HG03520 (cell line): ENCODE results near the gene SLC12A6.
A peak's percentile ranks its signal among the peaks of the same experiment; 100 is the strongest.
"Not testable (repeated sequence)": the region's sequence is repeated elsewhere in the genome, so short reads cannot be mapped to it uniquely, and the experiment has no call there.

Experiments
- ATAC-seq: cut with Tn5 transposase; IDR thresholded peaks from one replicate; pipeline ENCODE4 v1.9.1; 2021; ENCODE audit warnings: mild to moderate bottlenecking, moderate library complexity; ENCODE audit not compliant: unreplicated experiment

SLC12A6 gene

DNA sequence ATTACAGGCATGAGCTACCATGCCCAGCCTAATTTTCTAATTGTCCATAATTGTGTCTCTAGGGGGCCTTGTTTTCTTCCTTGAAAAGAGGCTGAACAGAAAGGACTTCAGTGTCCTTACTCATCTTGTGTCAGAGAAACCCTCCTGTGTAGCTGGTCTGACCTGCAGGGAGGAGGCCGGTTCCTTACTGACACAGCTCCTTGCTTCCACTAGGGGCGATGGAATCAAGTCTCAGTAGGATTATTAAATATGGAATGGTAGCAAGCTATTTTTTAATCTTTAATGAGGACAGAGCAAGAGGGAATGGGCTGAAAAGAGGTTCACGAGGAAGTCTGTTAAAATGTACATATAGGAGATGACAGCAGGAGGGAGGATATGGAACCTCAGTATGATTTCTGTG is 20.8 kb upstream of the SLC12A6 start:
- ATAC-seq, result no peak

- ATAC-seq, result no peak
These were observed 20.1 kb upstream of the SLC12A6 start for GRCh38 chr15:34357653-34358052.

DNA sequence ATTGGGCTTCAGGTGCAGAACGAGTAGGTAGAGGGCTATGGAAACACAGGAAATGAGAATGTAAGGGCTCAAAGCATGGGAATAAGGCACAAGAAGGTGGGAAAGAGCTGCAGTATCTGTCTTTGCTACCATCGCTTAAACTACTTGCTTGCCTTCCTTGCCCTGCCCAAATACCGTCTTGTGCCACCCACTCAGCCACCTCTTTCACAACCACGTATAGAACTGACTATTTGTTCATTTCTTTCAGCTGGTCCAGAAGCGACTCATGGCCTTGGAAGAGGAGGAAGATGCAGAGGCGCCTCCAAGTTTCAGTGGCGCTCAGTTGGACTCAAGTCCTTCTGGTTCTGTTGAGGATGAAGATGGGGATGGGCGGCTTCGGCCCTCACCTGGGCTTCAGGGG is 17.7 kb upstream of the SLC12A6 start:
- no peak for ATAC-seq

DNA sequence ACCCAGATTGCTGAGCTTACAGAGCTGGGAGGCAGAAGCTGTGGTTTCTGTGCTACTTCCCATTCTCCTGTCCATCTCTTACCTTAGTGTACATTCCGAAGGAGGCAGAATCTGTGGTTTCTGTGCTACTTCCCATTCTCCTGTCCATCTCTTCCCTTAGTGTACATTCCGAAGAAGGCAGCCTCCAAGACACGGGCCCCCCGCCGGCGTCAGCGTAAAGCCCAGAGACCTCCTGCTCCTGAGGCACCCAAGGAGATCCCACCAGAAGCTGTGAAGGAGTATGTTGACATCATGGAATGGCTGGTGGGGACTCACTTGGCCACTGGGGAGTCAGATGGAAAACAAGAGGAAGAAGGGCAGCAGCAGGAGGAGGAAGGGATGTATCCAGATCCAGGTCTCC is 16.7 kb upstream of the SLC12A6 start:
- ATAC-seq, result no peak

DNA sequence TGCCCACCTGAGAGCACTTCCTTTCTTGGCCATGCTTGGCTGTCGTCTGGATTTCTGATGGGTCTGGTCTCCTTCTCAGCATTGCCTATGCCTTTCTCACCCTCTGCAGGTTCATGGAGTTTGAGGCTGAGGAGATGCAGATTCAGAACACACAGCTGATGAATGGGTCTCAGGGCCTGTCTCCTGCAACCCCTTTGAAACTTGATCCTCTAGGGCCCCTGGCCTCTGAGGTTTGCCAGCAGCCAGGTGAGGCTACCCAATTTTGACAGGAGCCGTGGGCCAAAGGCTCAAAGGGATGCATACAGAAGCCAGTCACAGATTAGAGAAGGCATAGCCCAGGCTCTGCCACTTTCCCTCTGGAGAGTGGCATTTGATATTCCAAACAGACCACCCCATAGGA is 16.0 kb upstream of the SLC12A6 start:
- ATAC-seq, result no peak

DNA sequence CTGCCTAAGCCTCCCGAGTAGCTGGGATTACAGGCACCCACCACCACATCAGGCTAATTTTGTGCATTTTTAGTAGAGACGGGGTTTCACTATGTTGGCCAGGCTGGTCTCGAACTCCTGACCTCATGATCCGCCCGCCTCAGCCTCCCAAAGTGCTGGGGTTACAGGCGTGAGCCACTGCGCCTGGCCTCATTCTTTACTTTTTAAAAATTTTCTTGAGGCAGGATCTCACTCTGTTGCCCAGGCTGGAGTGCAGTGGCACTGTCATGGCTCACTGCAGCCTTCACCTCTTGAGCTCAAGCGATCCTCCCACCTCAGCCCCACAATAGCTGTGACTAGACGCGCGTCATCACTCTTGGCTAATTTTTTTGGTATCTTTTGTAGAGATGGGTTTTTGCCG is 15.4 kb upstream of the SLC12A6 start:
- ATAC-seq, result not testable (repeated sequence)

DNA sequence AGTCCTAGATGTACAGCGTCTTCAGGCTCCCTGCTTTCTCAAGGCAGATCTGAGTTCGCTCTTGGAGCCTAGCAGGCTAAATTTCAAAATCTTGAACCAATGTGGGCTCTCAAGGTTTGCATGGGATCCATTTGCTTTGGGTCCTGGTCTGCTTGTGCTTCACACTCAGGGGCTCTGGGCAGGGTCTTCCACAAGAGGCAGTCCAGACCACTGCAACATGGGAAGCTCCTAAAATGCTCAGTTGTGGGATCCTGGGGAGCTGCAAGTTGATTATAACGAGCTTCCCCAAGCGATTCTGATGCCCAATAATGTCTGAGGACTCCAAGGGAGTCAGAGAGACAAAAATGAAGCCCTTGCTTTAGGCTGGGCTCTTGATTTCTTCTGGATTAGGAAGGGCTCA is 12.2 kb upstream of the SLC12A6 start:
- no peak for ATAC-seq

GRCh38 chr15:34348735-34349300 is 11.2 kb upstream of the SLC12A6 start:
- ATAC-seq, result no peak

GRCh38 chr15:34347951-34348638 is 10.5 kb upstream of the SLC12A6 start:
- no peak for ATAC-seq

- ATAC-seq, result peak; percentile 80
These were observed 5.4 kb upstream of the SLC12A6 start, which contains the start of the genes NOP10 and NUTM1 for GRCh38 chr15:34342737-34343575. Gene NOP10 (minus strand): TSS chr15:34343136. CDS start chr15:34343073, 63 bp downstream. Gene NUTM1 (plus strand): TSS chr15:34343315. CDS start chr15:34343697, 382 bp downstream.

DNA sequence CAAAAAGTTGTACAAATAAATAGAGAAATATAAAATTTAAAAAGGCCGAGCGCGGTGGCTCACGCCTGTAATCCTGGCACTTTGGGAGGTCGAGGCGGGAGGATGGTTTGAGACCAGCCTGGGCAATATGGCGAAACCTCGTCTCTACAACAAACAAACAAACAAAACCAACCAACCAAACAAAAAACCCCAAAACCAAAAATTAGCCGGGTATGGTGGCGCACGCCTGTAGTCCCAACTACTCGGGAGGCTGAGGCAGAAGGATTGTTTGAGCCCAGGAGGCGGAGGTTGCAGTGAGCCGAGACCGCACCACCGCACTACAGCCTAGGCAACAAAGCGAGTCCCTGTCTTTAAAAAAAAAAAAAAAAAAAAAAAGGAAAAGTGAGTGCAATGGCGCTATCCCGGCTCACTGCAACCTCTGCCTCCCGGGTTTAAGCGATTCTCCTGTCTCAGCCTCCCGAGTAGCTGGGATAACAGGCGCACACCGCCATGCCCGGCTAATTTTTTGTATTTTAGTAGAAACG is 4.7 kb upstream of the SLC12A6 start:
- not testable (repeated sequence) for ATAC-seq

GRCh38 chr15:34341381-34342212 is 4.0 kb upstream of the SLC12A6 start:
- ATAC-seq, result no peak

- no peak for ATAC-seq
These were observed 2.4 kb upstream of the SLC12A6 start for GRCh38 chr15:34339946-34340345.

GRCh38 chr15:34338347-34338746 is 766 bp upstream of the SLC12A6 start:
- ATAC-seq, result no peak

GRCh38 chr15:34336991-34337556 is 507 bp downstream of the SLC12A6 start:
- no peak for ATAC-seq

GRCh38 chr15:34336231-34336990 is 1.2 kb downstream of the SLC12A6 start:
- no peak for ATAC-seq

DNA sequence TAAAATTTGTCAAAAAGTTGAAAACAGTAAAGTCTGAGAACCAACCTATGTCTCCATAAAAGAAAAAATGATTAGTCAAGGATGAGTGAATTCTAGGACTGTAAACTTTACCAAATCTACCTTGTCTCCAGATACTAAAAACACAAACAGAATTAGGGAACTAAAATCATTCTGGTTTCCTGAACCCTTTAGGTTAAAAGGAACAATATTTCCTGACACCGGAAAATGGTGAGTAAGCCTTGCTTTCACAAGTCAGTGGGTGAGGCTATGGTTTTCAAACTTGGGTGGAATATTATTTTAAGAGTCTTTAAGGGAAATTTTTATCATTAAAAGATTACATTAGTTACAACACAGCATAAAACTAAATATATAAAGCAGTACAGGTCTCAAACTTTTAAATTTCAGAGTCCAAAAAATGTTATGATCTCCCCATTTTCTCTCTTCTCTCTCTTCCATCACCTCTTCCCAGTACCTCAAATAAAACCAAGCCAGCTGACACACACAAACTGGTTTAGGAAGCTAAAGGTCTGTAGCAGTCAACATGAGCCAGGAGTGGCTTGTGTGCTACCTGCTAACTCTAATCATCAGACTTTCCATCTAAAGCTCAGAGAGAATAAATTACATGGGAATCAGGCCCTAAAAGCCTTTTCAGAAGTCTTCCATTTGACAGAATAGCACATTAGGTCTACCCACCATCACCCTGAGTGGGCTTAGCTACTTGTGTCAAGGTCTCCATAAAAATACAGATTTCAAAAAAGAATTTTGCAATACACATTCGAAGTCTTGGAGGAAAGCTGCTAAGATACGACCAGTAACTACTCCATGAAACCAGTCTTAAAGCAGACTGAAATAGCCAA is 2.2 kb downstream of the SLC12A6 start:
- no peak for ATAC-seq

DNA sequence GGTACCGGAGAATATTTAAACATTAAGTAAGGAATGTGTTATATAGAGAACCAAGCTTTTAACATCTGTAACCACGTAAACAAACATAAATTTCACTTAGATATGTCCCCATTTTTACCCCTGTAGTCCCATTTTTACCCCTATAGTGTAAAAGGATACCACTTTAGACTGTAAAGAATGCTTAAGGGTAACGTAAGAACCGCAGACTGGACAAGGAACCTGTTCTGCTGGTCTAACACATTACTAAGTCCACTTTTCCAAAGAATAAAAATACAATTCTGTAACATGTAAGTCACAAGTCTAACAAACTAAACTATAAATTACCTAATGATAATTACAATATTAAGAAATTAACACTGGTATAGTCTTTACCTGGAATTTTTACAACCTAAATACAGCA is 2.9 kb downstream of the SLC12A6 start:
- ATAC-seq, result no peak
